Activated CD8-positive, alpha-beta memory T cell treated with anti-CD3 and anti-CD28 coated beads for 1 hour (primary cell): ENCODE results near the gene SUSD6.
A peak's percentile ranks its signal among the peaks of the same experiment; 100 is the strongest.
"Not testable (repeated sequence)": the region's sequence is repeated elsewhere in the genome, so short reads cannot be mapped to it uniquely, and the experiment has no call there.

Source experiments
- DNase-seq, 2 donors: peaks; one replicate each; pipeline ENCODE4 v3.0.0-alpha.2; 2020; ENCODE audit warnings: low read depth in 1 of 2; ENCODE audit errors: extremely low read depth in 1 of 2

The SUSD6 gene

GRCh38 chr14:69591317-69591716, 20.1 kb upstream of the SUSD6 start:
- no peak for DNase-seq

GRCh38 chr14:69593018-69593677, 18.2 kb upstream of the SUSD6 start:
- no peak for DNase-seq

GRCh38 chr14:69594846-69595245, 16.6 kb upstream of the SUSD6 start:
- no peak for DNase-seq

- no peak for DNase-seq
Observed at GRCh38 chr14:69595336-69595735, 16.1 kb upstream of the SUSD6 start.

- DNase-seq, result not testable (repeated sequence)
Observed at GRCh38 chr14:69599431-69599830, 12.0 kb upstream of the SUSD6 start.

GRCh38 chr14:69600304-69600891, 11.0 kb upstream of the SUSD6 start:
- DNase-seq, result no peak

- no peak for DNase-seq
Observed at GRCh38 chr14:69605738-69606137, 5.7 kb upstream of the SUSD6 start.

GRCh38 chr14:69606258-69607184, 4.9 kb upstream of the SUSD6 start:
- no peak for DNase-seq

GRCh38 chr14:69610020-69610873, 1.1 kb upstream of the SUSD6 start:
- DNase-seq, result no peak

GRCh38 chr14:69610874-69611171, 573 bp upstream of the SUSD6 start:
- no peak for DNase-seq

GRCh38 chr14:69612014-69612782, 802 bp downstream of the SUSD6 start:
- DNase-seq, result peak in 1 of 2 donors; percentile 24

GRCh38 chr14:69612783-69613130, 1.4 kb downstream of the SUSD6 start:
- DNase-seq, result no peak

- no peak for DNase-seq
Observed at GRCh38 chr14:69613312-69614073, 2.1 kb downstream of the SUSD6 start.

- no peak for DNase-seq
Observed at GRCh38 chr14:69614592-69614991, 3.2 kb downstream of the SUSD6 start.

- DNase-seq, result no peak
Observed at GRCh38 chr14:69615121-69615495, 3.7 kb downstream of the SUSD6 start.

- no peak for DNase-seq
Observed at GRCh38 chr14:69615496-69616407, 4.4 kb downstream of the SUSD6 start.

GRCh38 chr14:69616408-69616773, 5.0 kb downstream of the SUSD6 start:
- DNase-seq, result no peak

GRCh38 chr14:69617796-69618195, 6.4 kb downstream of the SUSD6 start:
- no peak for DNase-seq

GRCh38 chr14:69619012-69619411, 7.6 kb downstream of the SUSD6 start:
- DNase-seq, result no peak
